SK-N-SH (cell line): ENCODE data around the gene DRAP1. TPM values are rescaled to one million over a fixed set of nuclear protein-coding genes. Genes with fewer than 3 reads are reported as not detected.

Experiments
- CTCF ChIA-PET: fragments of 300-600, 350-600 bp; formaldehyde crosslinking; extraction: SDS; loops from one replicate; lab custom pipeline; 2021; lab: Yijun Ruan, JAX
- POLR2A ChIA-PET: fragments of 350-600 bp; sonication (Branson Sonifier 250); formaldehyde crosslinking; extraction: SDS; loops from one replicate; lab custom pipeline; 2020; ENCODE audit warnings: antibody characterized with exemption, inconsistent platforms; lab: Yijun Ruan, JAX
- DNase-seq: peaks from one replicate; pipeline ENCODE4 v3.0.0; 2012
- H2AFZ ChIP-seq: fragments of 200-600 bp; sonication (generic); 2 replicates; pipeline ENCODE4 v1.8.1; 2016; ENCODE audit warnings: antibody characterized with exemption, mild to moderate bottlenecking, low read depth
- H3F3A ChIP-seq: fragments of 200-600 bp; sonication (generic); replicated peaks from 2 replicates; pipeline ENCODE3; 2016; ENCODE audit warnings: antibody characterized with exemption, mild to moderate bottlenecking; ENCODE audit not compliant: insufficient read depth
- H3K27ac ChIP-seq, 2 experiments: fragments of 200-500 bp in 1 of 2; fragments of 200-600 bp in 1 of 2; sonication (Bioruptor generic) in 1 of 2; sonication (generic), shearing (Covaris generic) in 1 of 2; 2 replicates each; pipeline versions ENCODE4 v1.5.1 to v1.6.1; 2014 to 2016; ENCODE audit warnings: low read depth in 2 of 2, inconsistent platforms in 1 of 2, low read length in 1 of 2, mild to moderate bottlenecking in 1 of 2, mixed read lengths in 1 of 2
- H3K27me3 ChIP-seq: fragments of 200-600 bp; sonication (generic), shearing (Covaris generic); 2 replicates; pipeline ENCODE4 v1.6.1; 2016; ENCODE audit warnings: mixed run types; ENCODE audit not compliant: insufficient read depth
- H3K36me3 ChIP-seq, 2 experiments: fragments of 200-500 bp in 1 of 2; fragments of 200-600 bp in 1 of 2; sonication (Bioruptor generic) in 1 of 2; sonication (generic) in 1 of 2; replicated peaks in 1 of 2; 2 replicates each; pipeline versions ENCODE3 to v1.5.1; 2014 to 2016; ENCODE audit warnings: low read length in 1 of 2, mild to moderate bottlenecking in 1 of 2; ENCODE audit not compliant: insufficient read depth in 2 of 2, control insufficient read depth in 1 of 2
- H3K4me1 ChIP-seq, 2 experiments: fragments of 200-500 bp in 1 of 2; fragments of 200-600 bp in 1 of 2; sonication (Bioruptor generic) in 1 of 2; sonication (generic), shearing (Covaris generic) in 1 of 2; 2 replicates each; pipeline versions ENCODE4 v1.5.1 to v1.6.1; 2014 to 2016; ENCODE audit warnings: low read depth in 1 of 2, low read length in 1 of 2, mixed run types in 1 of 2; ENCODE audit not compliant: insufficient read depth in 2 of 2, control insufficient read depth in 1 of 2
- H3K4me2 ChIP-seq: fragments of 200-600 bp; sonication (generic), shearing (Covaris generic); 2 replicates; pipeline ENCODE4 v1.6.1; 2017; ENCODE audit warnings: mixed run types
- H3K4me3 ChIP-seq, 2 experiments: fragments of 200-500 bp in 1 of 2; fragments of 200-600 bp in 1 of 2; sonication (Bioruptor generic) in 1 of 2; sonication (generic), shearing (Covaris generic) in 1 of 2; 2 replicates each; pipeline versions ENCODE4 v1.5.1 to v1.8.1; 2014 to 2016; ENCODE audit warnings: low read depth in 2 of 2, inconsistent platforms in 1 of 2, low read length in 1 of 2, mild to moderate bottlenecking in 1 of 2, mixed read lengths in 1 of 2, moderate library complexity in 1 of 2
- H3K79me2 ChIP-seq: fragments of 200-600 bp; sonication (generic); 2 replicates; pipeline ENCODE4 v1.8.1; 2017; ENCODE audit warnings: mild to moderate bottlenecking; ENCODE audit not compliant: insufficient read depth
- H3K9ac ChIP-seq: fragments of 200-600 bp; sonication (generic); 2 replicates; pipeline ENCODE4 v1.6.1; 2017; ENCODE audit warnings: mixed run types
- H3K9me2 ChIP-seq: fragments of 200-600 bp; sonication (generic); 2 replicates; pipeline ENCODE4 v1.6.1; 2017; ENCODE audit warnings: mixed run types
- H3K9me3 ChIP-seq: fragments of 200-600 bp; sonication (generic); 2 replicates; pipeline ENCODE4 v1.6.1; 2017; ENCODE audit warnings: mixed run types, mild to moderate bottlenecking, moderate library complexity
- H4K20me1 ChIP-seq: fragments of 200-600 bp; sonication (generic); 2 replicates; pipeline ENCODE4 v1.6.1; 2017; ENCODE audit warnings: mild to moderate bottlenecking, mixed run types; ENCODE audit not compliant: insufficient read depth
- CHD2 ChIP-seq: fragments of 150-350 bp; IDR thresholded peaks from 2 replicates; pipeline ENCODE4 v1.6.1; 2018; ENCODE audit warnings: low read length; ENCODE audit not compliant: partially characterized antibody
- ELF1 ChIP-seq: IDR thresholded peaks from 2 replicates; pipeline ENCODE4 v1.4.0; 2012
- FOXJ3 ChIP-seq: sonication (generic); formaldehyde crosslinking; IDR thresholded peaks from 2 replicates; pipeline ENCODE4 v1.5.1; 2020; ENCODE audit warnings: mild to moderate bottlenecking, missing genetic modification reagents
- FOXM1 ChIP-seq: IDR thresholded peaks from 2 replicates; pipeline ENCODE4 v1.4.0; 2012; ENCODE audit warnings: low read depth, mild to moderate bottlenecking
- MAX ChIP-seq: IDR thresholded peaks from 2 replicates; pipeline ENCODE4 v1.4.0; 2012; ENCODE audit warnings: low read depth
- NFIC ChIP-seq: IDR thresholded peaks from 2 replicates; pipeline ENCODE4 v1.4.0; 2012; ENCODE audit warnings: borderline replicate concordance
- PBX3 ChIP-seq: IDR thresholded peaks from 2 replicates; pipeline ENCODE4; 2012
- POLR2AphosphoS5 ChIP-seq: IDR thresholded peaks from 2 replicates; pipeline ENCODE4 v1.6.1; 2012; ENCODE audit warnings: low read depth, low read length
- RAD21 ChIP-seq: IDR thresholded peaks from 2 replicates; pipeline ENCODE4 v1.6.1; 2012; ENCODE audit warnings: mild to moderate bottlenecking, low read length
- RCOR1 ChIP-seq: fragments of 150-350 bp; IDR thresholded peaks from 2 replicates; pipeline ENCODE4 v1.6.1; 2017; ENCODE audit warnings: antibody characterized with exemption, low read length
- REST ChIP-seq: IDR thresholded peaks from 2 replicates; pipeline ENCODE4 v1.6.1; 2012; ENCODE audit warnings: mild to moderate bottlenecking, low read depth, low read length, moderate library complexity
- RFX5 ChIP-seq: IDR thresholded peaks from 2 replicates; pipeline ENCODE4 v1.6.1; 2012; ENCODE audit warnings: mild to moderate bottlenecking, improper control_type of control experiment, low read length
- RXRA ChIP-seq: IDR thresholded peaks from 2 replicates; pipeline ENCODE4 v1.4.0; 2012; ENCODE audit warnings: low read depth, mild to moderate bottlenecking, borderline replicate concordance
- SIN3A ChIP-seq: IDR thresholded peaks from 2 replicates; pipeline ENCODE4 v1.6.1; 2012; ENCODE audit warnings: low read depth, mild to moderate bottlenecking, low read length, moderate library complexity, borderline replicate concordance
- SMC3 ChIP-seq: IDR thresholded peaks from 2 replicates; pipeline ENCODE4 v1.6.1; 2012; ENCODE audit warnings: low read depth, low read length, improper control_type of control experiment
- TAF1 ChIP-seq: IDR thresholded peaks from 2 replicates; pipeline ENCODE4 v1.6.1; 2012; ENCODE audit warnings: low read depth, mild to moderate bottlenecking, low read length, moderate library complexity, borderline replicate concordance
- USF2 ChIP-seq: fragments of 150-350 bp; IDR thresholded peaks from 2 replicates; pipeline ENCODE4 v1.6.1; 2017; ENCODE audit warnings: antibody characterized with exemption, low read length, low read depth, borderline replicate concordance
- WGBS: methylation state at CpG from one replicate; pipeline ENCODE4 v1.1.6; 2017; ENCODE audit warnings: low lambda C conversion rate; 5-methylcytosine and 5-hydroxymethylcytosine counted together
- polyA plus RNA-seq, 3 experiments: library from polyadenylated mRNA; depleted of rRNA; stranded (reverse); fragments of >200 nt; gene quantifications; 2 replicates each; pipeline ENCODE4 v1.2.3, GENCODE V29; 2012

DRAP1 gene
- polyA plus RNA-seq, 1 of the 3 experiments (the other 2 are of a cell fraction), result 464 TPM

GRCh38 chr11:65921033-65921555 lies 1.9 kb downstream of the DRAP1 start:
- peak overlapping the region; percentile 99 for H3K4me2 ChIP-seq
- TF ChIP-seq REST, result no peak
- TF ChIP-seq NFIC, result no peak
- TF ChIP-seq RFX5, result no peak
- no peak for TF ChIP-seq RXRA
- no peak for TF ChIP-seq ELF1
- no peak for TF ChIP-seq FOXJ3 (CRISPR knock-in tag)
- TF ChIP-seq CHD2, result no peak
- TF ChIP-seq PBX3, result no peak
- TF ChIP-seq USF2, result no peak
- no peak for TF ChIP-seq RAD21
- no peak for TF ChIP-seq TAF1
- TF ChIP-seq POLR2AphosphoS5, result no peak
- TF ChIP-seq RCOR1, result no peak
- TF ChIP-seq SMC3, result no peak
- no peak for TF ChIP-seq SIN3A
- TF ChIP-seq MAX, result no peak
- TF ChIP-seq FOXM1, result no peak
- ChIA-PET CTCF (interaction anchor here (0.9 to 5.5 kb wide), 4 partner anchors 12 to 36 kb away, joined by 3 to 22 read pairs (median 12); partner anchors contain the start of genes CCDC85B and FIBP), POLR2A (no interaction called here)
- no peak overlapping the region for H2AFZ ChIP-seq
- no peaks in the 10 kb centered on the region for H3K27me3 ChIP-seq
- peaks cover 12 to 25% of the 10 kb centered on the region in 2 experiments for H3K36me3 ChIP-seq
- peak overlapping the region; percentile 74; the same call in 1 of the 2 replicates for H3K9ac ChIP-seq
- 0 out of 2 replicates have a peak, but pooled peaks cover 4% of the 10 kb centered on the region for H4K20me1 ChIP-seq
- no peak overlapping the region for H3K27ac ChIP-seq
- H3K4me3 ChIP-seq, result peak overlapping the region; percentile 61 to 92; a peak in 3 of 4 replicates
- H3K79me2 ChIP-seq, result peaks cover 56% of the 10 kb centered on the region
- H3K9me2 ChIP-seq, result no peaks in the 10 kb centered on the region
- H3K9me3 ChIP-seq, result no peaks in the 10 kb centered on the region
- 94% methylated on average over 12 of the region's 12 CpGs for WGBS
- peaks cover 29 to 32% of the 10 kb centered on the region in 2 experiments; a peak in 3 of 4 replicates for H3K4me1 ChIP-seq
- no peak for DNase-seq
- H3F3A ChIP-seq, result peaks cover 40% of the 10 kb centered on the region
